Adrenal gland (tissue), 12 donors: Measurements from ENCODE around the gene LRP1. TPM values are rescaled to one million over a fixed set of nuclear protein-coding genes. Genes with fewer than 3 reads are reported as not detected.

ENCODE experiments used
- DNase-seq, 7 donors: peaks; one replicate each; pipeline ENCODE4 v3.0.0-alpha.2; 2019 to 2020
- H3K27ac ChIP-seq, 5 donors: fragments of 200-600 bp; sonication (generic) in 4 of 5; 1 replicate in 3 of 5; 2 replicates in 2 of 5; pipeline versions ENCODE4 v1.5.1 to v1.8.0; 2016 to 2020; ENCODE audit warnings: mild to moderate bottlenecking in 1 of 5
- H3K27me3 ChIP-seq: fragments of 200-600 bp; 2 replicates; pipeline ENCODE4 v1.8.0; 2021
- H3K36me3 ChIP-seq, 2 donors: fragments of 200-600 bp; replicated peaks in 1 of 2; 1 replicate in 1 of 2; 2 replicates in 1 of 2; pipeline versions ENCODE4 v1.5.1 to v1.8.0; 2018 to 2022
- H3K4me1 ChIP-seq, 2 donors: fragments of 200-600 bp; replicated peaks in 1 of 2; 1 replicate in 1 of 2; 2 replicates in 1 of 2; pipeline versions ENCODE4 v1.5.1 to v1.8.0; 2018 to 2021
- H3K4me3 ChIP-seq, 4 donors: fragments of 200-600 bp; sonication (generic) in 3 of 4; one replicate each; pipeline ENCODE4 v1.5.1; 2016 to 2018
- H3K9me3 ChIP-seq, 3 donors: fragments of 200-600 bp; sonication (generic) in 1 of 3; replicated peaks in 1 of 3; 1 replicate in 2 of 3; 2 replicates in 1 of 3; pipeline versions ENCODE4 v1.5.1 to v1.8.0; 2016 to 2021
- POLR2A ChIP-seq, 2 donors: fragments of 450-650 bp; IDR thresholded peaks; one replicate each; pipeline ENCODE4 v1.6.1; 2017; ENCODE audit warnings: antibody characterized with exemption in 2 of 2, mild to moderate bottlenecking in 2 of 2, moderate library complexity in 1 of 2
- WGBS, 4 donors: extraction: QIAGEN DNeasy Blood & Tissue Kit in 2 of 4; methylation state at CpG; one replicate each; pipeline versions ENCODE4 v1.1.5 to v1.1.7; 2013 to 2017; 5-methylcytosine and 5-hydroxymethylcytosine counted together
- intact Hi-C, 2 donors: fragments of 100-400 bp; cut with DNase I; formaldehyde crosslinking; loops; one replicate each; pipeline versions ENCODE4 v1.14.1 to v1.15.0; 2022 to 2023
- polyA plus RNA-seq, 3 donors: library from polyadenylated mRNA; stranded (reverse); fragments of 200-250 nt in 2 of 3; fragments of 350-450 nt in 1 of 3; fragmentation: Illumina TruSeq in 1 of 3; extraction: RNeasy Lipid Tissue Mini Kit (QIAGEN cat#74804) in 1 of 3; gene quantifications; one replicate each; pipeline ENCODE4 v1.2.3, GENCODE V29; 2013 to 2014
- total RNA-seq, 9 donors: library from RNA; depleted of rRNA in 4 of 9; stranded (reverse); fragments of >200 nt in 4 of 9; fragments of 120-200 nt in 1 of 9; fragmentation: NEBNext Ultra II Directional in 1 of 9; extraction: Animal tissue kit (Norgen Biotek cat#: 25700) in 1 of 9; gene quantifications; one replicate each; pipeline versions ENCODE4 v1.1.0 to v1.2.4, GENCODE V29; 2013 to 2023
- TF ChIP-seq, protein P1 (sequence below), 6 experiments: fragments of 450-650 bp in 4 of 6; fragments of 200-600 bp in 2 of 6; sonication (generic) in 1 of 6; IDR thresholded peaks; 1 replicate in 5 of 6; 2 replicates in 1 of 6; pipeline versions ENCODE4 v1.5.1 to v1.8.0; 2016 to 2021; ENCODE audit warnings: antibody characterized with exemption in 6 of 6, mild to moderate bottlenecking in 2 of 6, moderate library complexity in 1 of 6
- donor health status: healthy with polysubstance abuse.
- donor health status: Bipolar disorder and iron deficiency.
- donor health status: DM: yes; HTN: yes; CAD: no.
- donor health status: DM: no; HTN: no; CAD: no.
- donor health status: DM: no; HTN: no; CAD: no.
- donor health status: DM: yes; HTN: yes; CAD: no.

The LRP1 gene
- total and polyA plus RNA-seq, 12 donors, result 18.4 to 307 (median 138) TPM

- Histone ChIP-seq H3K9me3 (no peaks in the 10 kb centered on the region), H3K4me1 (no peaks in the 10 kb centered on the region), H3K27me3 (no peaks in the 10 kb centered on the region), H3K36me3 (peaks cover 0 to 94% of the 10 kb centered on the region in 2 donors), H3K27ac (no peak overlapping the region), H3K4me3 (no peak overlapping the region)
- TF ChIP-seq POLR2A (IDR thresholded peaks at IDR 0.05), result no peak
- TF ChIP-seq, protein P1, sequence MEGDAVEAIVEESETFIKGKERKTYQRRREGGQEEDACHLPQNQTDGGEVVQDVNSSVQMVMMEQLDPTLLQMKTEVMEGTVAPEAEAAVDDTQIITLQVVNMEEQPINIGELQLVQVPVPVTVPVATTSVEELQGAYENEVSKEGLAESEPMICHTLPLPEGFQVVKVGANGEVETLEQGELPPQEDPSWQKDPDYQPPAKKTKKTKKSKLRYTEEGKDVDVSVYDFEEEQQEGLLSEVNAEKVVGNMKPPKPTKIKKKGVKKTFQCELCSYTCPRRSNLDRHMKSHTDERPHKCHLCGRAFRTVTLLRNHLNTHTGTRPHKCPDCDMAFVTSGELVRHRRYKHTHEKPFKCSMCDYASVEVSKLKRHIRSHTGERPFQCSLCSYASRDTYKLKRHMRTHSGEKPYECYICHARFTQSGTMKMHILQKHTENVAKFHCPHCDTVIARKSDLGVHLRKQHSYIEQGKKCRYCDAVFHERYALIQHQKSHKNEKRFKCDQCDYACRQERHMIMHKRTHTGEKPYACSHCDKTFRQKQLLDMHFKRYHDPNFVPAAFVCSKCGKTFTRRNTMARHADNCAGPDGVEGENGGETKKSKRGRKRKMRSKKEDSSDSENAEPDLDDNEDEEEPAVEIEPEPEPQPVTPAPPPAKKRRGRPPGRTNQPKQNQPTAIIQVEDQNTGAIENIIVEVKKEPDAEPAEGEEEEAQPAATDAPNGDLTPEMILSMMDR (IDR thresholded peaks at IDR 0.05), result no peak
- intact Hi-C loops, result no loop called here
- 86 to 95% (median 90%) methylated on average over 9 to 19 of the region's 19 CpGs for WGBS, 4 donors
- DNase-seq, result no peak
These were observed 66.9 kb downstream of the LRP1 start for GRCh38 chr12:57195186-57195585.

DNA sequence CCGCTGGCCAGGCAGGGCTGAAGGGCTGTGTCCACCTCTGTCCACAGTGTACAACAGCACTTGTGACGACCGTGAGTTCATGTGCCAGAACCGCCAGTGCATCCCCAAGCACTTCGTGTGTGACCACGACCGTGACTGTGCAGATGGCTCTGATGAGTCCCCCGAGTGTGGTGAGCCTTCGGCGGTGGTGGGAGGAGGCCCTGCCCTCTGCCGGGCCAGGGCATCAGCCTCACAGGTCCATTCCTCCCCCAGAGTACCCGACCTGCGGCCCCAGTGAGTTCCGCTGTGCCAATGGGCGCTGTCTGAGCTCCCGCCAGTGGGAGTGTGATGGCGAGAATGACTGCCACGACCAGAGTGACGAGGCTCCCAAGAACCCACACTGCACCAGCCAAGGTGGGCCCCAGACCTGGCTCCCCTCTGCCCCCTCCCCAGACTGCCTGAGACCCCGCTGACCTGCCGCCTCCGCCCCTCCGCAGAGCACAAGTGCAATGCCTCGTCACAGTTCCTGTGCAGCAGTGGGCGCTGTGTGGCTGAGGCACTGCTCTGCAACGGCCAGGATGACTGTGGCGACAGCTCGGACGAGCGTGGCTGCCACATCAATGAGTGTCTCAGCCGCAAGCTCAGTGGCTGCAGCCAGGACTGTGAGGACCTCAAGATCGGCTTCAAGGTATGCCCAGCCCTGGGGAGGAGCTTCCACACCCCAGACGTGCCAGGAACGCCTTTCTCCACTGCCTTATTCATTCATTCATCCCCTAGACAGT is 67.5 kb downstream of the LRP1 start:
- 79 to 87% (median 86%) methylated on average over 5 to 34 of the region's 34 CpGs for WGBS, 4 donors
- TF ChIP-seq POLR2A (IDR thresholded peaks at IDR 0.05), result no peak
- TF ChIP-seq, protein P1 (IDR thresholded peaks at IDR 0.05), result no peak
- H3K36me3 ChIP-seq, result peaks cover 0 to 94% of the 10 kb centered on the region in 2 donors

DNA sequence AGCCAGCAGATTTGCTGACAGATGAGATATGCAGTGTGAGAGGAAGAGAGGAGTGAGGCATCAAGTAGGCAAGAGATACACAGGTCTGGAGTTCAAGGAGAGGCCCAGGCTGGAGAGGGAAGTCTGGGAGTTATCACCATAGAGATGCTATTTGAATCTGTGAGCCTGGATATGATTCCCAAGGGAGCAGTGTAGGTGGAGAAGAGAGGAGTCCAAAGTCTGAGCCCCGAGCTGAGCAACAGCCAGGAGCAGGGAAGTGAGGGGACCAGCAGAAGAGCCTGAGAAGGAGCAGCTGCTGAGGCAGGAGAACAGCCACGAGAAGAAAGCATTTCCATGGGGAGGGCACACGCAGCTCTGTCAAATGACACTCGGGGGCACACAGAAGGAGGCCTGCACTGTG is 68.2 kb downstream of the LRP1 start:
- Histone ChIP-seq H3K27ac (no peak overlapping the region), H3K27me3 (no peaks in the 10 kb centered on the region), H3K4me3 (no peak overlapping the region), H3K4me1 (no peaks in the 10 kb centered on the region), H3K36me3 (peaks cover 0 to 94% of the 10 kb centered on the region in 2 donors), H3K9me3 (no peaks in the 10 kb centered on the region)
- intact Hi-C loops, result no loop called here
- WGBS, 4 donors, result 72 to 91% (median 84%) methylated on average over 4 of the region's 4 CpGs
- no peak for DNase-seq
- TF ChIP-seq, protein P1 (IDR thresholded peaks at IDR 0.05), result no peak
- no peak for TF ChIP-seq POLR2A (IDR thresholded peaks at IDR 0.05)

More for the DNA sequence above, 67.5 kb downstream of the LRP1 start:
- intact Hi-C loops, result no loop called here
- Histone ChIP-seq H3K4me3 (no peak overlapping the region), H3K27me3 (no peaks in the 10 kb centered on the region), H3K27ac (no peak overlapping the region), H3K4me1 (no peaks in the 10 kb centered on the region), H3K9me3 (no peaks in the 10 kb centered on the region)
- DNase-seq, result no peak

GRCh38 chr12:57196956-57197355 is 68.7 kb downstream of the LRP1 start:
- H3K27me3 ChIP-seq, result no peaks in the 10 kb centered on the region
- intact Hi-C loops, result no loop called here
- WGBS, 4 donors, result 88 to 95% (median 93%) methylated on average over 8 to 22 of the region's 22 CpGs

More at GRCh38 chr12:57196956-57197355, 68.7 kb downstream of the LRP1 start:
- Histone ChIP-seq H3K27ac (no peak overlapping the region), H3K4me1 (no peaks in the 10 kb centered on the region), H3K4me3 (no peak overlapping the region), H3K9me3 (no peaks in the 10 kb centered on the region), H3K36me3 (peaks cover 0 to 99% of the 10 kb centered on the region in 2 donors)
- TF ChIP-seq, protein P1 (IDR thresholded peaks at IDR 0.05), result no peak
- no peak for TF ChIP-seq POLR2A (IDR thresholded peaks at IDR 0.05)
- no peak for DNase-seq
